SU-DHL-6 (cell line): Measurements from ENCODE around the gene ENTR1.

ENCODE experiments used
- H2AFZ ChIP-seq: fragments of 200-600 bp; sonication (generic); 2 replicates; pipeline ENCODE4 v1.6.1; 2014; ENCODE audit warnings: low read depth, mild to moderate bottlenecking, moderate library complexity, mixed read lengths, antibody characterized with exemption, low read length; ENCODE audit not compliant: severe bottlenecking
- H3F3A ChIP-seq: fragments of 200-600 bp; shearing (Covaris generic); 2 replicates; pipeline ENCODE4 v1.6.0; 2016; ENCODE audit warnings: antibody characterized with exemption, mild to moderate bottlenecking; ENCODE audit not compliant: insufficient read depth
- H3K27ac ChIP-seq: fragments of 200-600 bp; sonication (generic); 2 replicates; pipeline ENCODE4 v1.5.1; 2016; ENCODE audit warnings: low read depth, mild to moderate bottlenecking, low read length, moderate library complexity, mixed read lengths
- H3K27me3 ChIP-seq: fragments of 200-600 bp; sonication (generic), shearing (Covaris generic); 2 replicates; pipeline ENCODE4 v1.6.0; 2014; ENCODE audit warnings: mild to moderate bottlenecking, low read length
- H3K36me3 ChIP-seq: fragments of 200-600 bp; sonication (generic); 2 replicates; pipeline ENCODE4 v1.6.1; 2014; ENCODE audit warnings: mild to moderate bottlenecking, low read length, mixed read lengths
- H3K4me2 ChIP-seq: fragments of 300-600, 200-600 bp; shearing (Covaris generic), sonication (generic); 2 replicates; pipeline ENCODE4 v1.6.0; 2014; ENCODE audit warnings: low read length, low read depth, mild to moderate bottlenecking; ENCODE audit not compliant: poor library complexity, severe bottlenecking
- H3K4me3 ChIP-seq: fragments of 200-600 bp; sonication (generic); 2 replicates; pipeline ENCODE4 v1.5.1; 2014; ENCODE audit warnings: antibody characterized with exemption, low read length, mild to moderate bottlenecking, mixed read lengths; ENCODE audit not compliant: insufficient read depth, poor library complexity, severe bottlenecking
- H3K79me2 ChIP-seq: fragments of 200-600 bp; sonication (generic); 2 replicates; pipeline ENCODE4 v1.6.1; 2014; ENCODE audit warnings: mild to moderate bottlenecking, low read length, moderate library complexity; ENCODE audit not compliant: insufficient read depth
- H3K9ac ChIP-seq: fragments of 200-600 bp; sonication (generic); 2 replicates; pipeline ENCODE4 v1.7.0; 2014; ENCODE audit warnings: mild to moderate bottlenecking, low read length
- H3K9me2 ChIP-seq: fragments of 200-600 bp; sonication (generic); replicated peaks from 2 replicates; pipeline ENCODE4 v1.6.1; 2014; ENCODE audit warnings: low read length; ENCODE audit not compliant: insufficient read depth
- H3K9me3 ChIP-seq: fragments of 200-600 bp; sonication (generic); 2 replicates; pipeline ENCODE4 v1.6.1; 2014; ENCODE audit warnings: low read length, mixed read lengths; ENCODE audit not compliant: insufficient read depth
- H4K20me1 ChIP-seq: fragments of 200-600 bp; sonication (generic); 2 replicates; pipeline ENCODE4 v1.6.1; 2014; ENCODE audit warnings: low read depth, mild to moderate bottlenecking, antibody characterized with exemption, low read length, moderate library complexity, mixed read lengths
- EZH2phosphoT487 ChIP-seq: fragments of 200-600 bp; sonication (generic), shearing (Covaris generic); conservative IDR thresholded peaks from 2 replicates; pipeline ENCODE4 v1.6.1; 2018; ENCODE audit warnings: mild to moderate bottlenecking, antibody characterized with exemption, low read length, moderate library complexity, mixed read lengths
- TF ChIP-seq, protein P1 (sequence below): fragments of 200-600 bp; sonication (generic); IDR thresholded peaks from one replicate; pipeline ENCODE4 v1.5.1; 2017; ENCODE audit warnings: antibody characterized with exemption, mild to moderate bottlenecking, low read length, moderate library complexity; ENCODE audit not compliant: insufficient read depth, poor library complexity, severe bottlenecking

Gene ENTR1

DNA sequence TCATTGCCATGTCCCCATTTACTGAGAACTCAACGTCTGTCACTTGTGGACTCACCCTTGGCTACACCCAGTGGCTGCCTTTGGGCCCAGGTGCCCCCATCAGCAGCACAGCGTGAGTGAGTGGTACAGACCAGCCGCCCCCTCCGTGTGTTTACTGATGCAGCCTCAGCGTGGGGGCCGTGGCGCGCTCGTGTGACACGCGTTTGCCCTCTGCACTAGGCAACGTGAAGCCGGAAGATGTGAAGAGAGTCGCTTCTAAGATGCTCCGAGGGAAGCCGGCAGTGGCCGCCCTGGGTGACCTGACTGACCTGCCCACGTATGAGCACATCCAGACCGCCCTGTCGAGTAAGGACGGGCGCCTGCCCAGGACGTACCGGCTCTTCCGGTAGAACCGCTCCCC lies 12.5 kb upstream of the ENTR1 start:
- Histone ChIP-seq H4K20me1 (no peaks in the 10 kb centered on the region), H3K4me3 (no peak overlapping the region), H3K27ac (no peak overlapping the region), H3K9ac (no peak overlapping the region), H3K27me3 (no peaks in the 10 kb centered on the region), H3K36me3 (no peaks in the 10 kb centered on the region), H3F3A (no peaks in the 10 kb centered on the region), H3K4me2 (no peak overlapping the region), H2AFZ (no peak overlapping the region), H3K79me2 (no peaks in the 10 kb centered on the region), H3K9me3 (no peaks in the 10 kb centered on the region), H3K9me2 (no peaks in the 10 kb centered on the region)
- TF ChIP-seq EZH2phosphoT487: no peak
- TF ChIP-seq, protein P1, sequence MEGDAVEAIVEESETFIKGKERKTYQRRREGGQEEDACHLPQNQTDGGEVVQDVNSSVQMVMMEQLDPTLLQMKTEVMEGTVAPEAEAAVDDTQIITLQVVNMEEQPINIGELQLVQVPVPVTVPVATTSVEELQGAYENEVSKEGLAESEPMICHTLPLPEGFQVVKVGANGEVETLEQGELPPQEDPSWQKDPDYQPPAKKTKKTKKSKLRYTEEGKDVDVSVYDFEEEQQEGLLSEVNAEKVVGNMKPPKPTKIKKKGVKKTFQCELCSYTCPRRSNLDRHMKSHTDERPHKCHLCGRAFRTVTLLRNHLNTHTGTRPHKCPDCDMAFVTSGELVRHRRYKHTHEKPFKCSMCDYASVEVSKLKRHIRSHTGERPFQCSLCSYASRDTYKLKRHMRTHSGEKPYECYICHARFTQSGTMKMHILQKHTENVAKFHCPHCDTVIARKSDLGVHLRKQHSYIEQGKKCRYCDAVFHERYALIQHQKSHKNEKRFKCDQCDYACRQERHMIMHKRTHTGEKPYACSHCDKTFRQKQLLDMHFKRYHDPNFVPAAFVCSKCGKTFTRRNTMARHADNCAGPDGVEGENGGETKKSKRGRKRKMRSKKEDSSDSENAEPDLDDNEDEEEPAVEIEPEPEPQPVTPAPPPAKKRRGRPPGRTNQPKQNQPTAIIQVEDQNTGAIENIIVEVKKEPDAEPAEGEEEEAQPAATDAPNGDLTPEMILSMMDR: no peak

DNA sequence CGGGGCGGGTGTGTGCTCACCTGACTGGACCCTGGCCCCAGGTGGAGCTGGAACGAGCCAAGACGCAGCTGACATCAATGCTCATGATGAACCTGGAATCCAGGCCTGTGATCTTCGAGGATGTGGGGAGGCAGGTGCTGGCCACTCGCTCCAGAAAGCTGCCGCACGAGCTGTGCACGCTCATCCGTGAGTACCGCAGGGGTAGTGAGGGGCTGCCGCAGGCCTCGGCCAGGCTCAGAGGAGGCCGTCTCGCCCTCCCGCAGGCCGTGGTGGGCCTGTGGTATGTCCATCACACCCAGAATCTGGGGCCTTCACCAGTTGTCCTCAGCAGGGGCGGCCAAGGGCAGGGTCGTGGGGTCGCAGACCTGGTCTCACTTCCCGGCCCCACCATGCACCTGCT lies 11.4 kb upstream of the ENTR1 start:
- H3K27me3 ChIP-seq: no peaks in the 10 kb centered on the region
- TF ChIP-seq EZH2phosphoT487: no peak
- TF ChIP-seq, protein P1: no peak
- no peak overlapping the region for H3K9ac ChIP-seq
- H3K9me3 ChIP-seq: no peaks in the 10 kb centered on the region
- H3K36me3 ChIP-seq: no peaks in the 10 kb centered on the region
- H4K20me1 ChIP-seq: no peaks in the 10 kb centered on the region
- H3K4me3 ChIP-seq: no peak overlapping the region
- H3K79me2 ChIP-seq: no peaks in the 10 kb centered on the region
- H2AFZ ChIP-seq: no peak overlapping the region
- no peaks in the 10 kb centered on the region for H3K9me2 ChIP-seq
- H3F3A ChIP-seq: no peaks in the 10 kb centered on the region
- no peak overlapping the region for H3K4me2 ChIP-seq
- no peak overlapping the region for H3K27ac ChIP-seq

DNA sequence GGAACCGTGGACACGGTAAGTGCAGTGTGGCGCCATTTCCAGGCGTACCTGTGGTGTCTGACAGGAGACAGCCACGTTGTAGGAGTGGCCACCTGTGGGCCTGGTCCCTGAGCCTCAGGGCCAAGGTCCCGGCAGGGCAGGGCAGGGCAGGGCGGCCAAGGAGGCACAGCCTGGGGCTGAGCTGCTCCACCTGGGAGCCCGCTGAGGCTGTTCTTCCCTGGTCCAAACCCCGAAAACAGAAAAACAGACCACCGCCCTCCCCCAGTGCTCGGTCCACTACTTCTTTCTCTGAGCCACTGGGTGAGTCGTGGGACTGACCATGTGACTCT lies 8.6 kb upstream of the ENTR1 start:
- no peak overlapping the region for H3K27ac ChIP-seq
- H3F3A ChIP-seq: no peaks in the 10 kb centered on the region
- H2AFZ ChIP-seq: no peak overlapping the region
- no peaks in the 10 kb centered on the region for H3K9me3 ChIP-seq
- no peaks in the 10 kb centered on the region for H3K79me2 ChIP-seq
- no peak overlapping the region for H3K9ac ChIP-seq
- H3K4me3 ChIP-seq: no peak overlapping the region
- H3K27me3 ChIP-seq: no peaks in the 10 kb centered on the region
- H3K36me3 ChIP-seq: no peaks in the 10 kb centered on the region
- no peaks in the 10 kb centered on the region for H3K9me2 ChIP-seq
- TF ChIP-seq, protein P1: no peak
- no peak for TF ChIP-seq EZH2phosphoT487
- no peaks in the 10 kb centered on the region for H4K20me1 ChIP-seq
- no peak overlapping the region for H3K4me2 ChIP-seq
